OCI-LY3 (cell line): ENCODE measurements around the gene LYPD6.

Source experiments
- H2AFZ ChIP-seq: fragments of 200-600, 300-600 bp; shearing (Covaris generic); 2 replicates; pipeline ENCODE4 v1.6.0; 2014; ENCODE audit warnings: antibody characterized with exemption, low read depth, low read length
- H3K27ac ChIP-seq: fragments of 200-600, 300-600 bp; sonication (generic); 2 replicates; pipeline ENCODE4 v1.5.1; 2014; ENCODE audit warnings: mild to moderate bottlenecking, low read length, moderate library complexity, mixed read lengths
- H3K27me3 ChIP-seq: fragments of 200-600, 300-600 bp; sonication (generic); 2 replicates; pipeline ENCODE4 v1.6.1; 2014; ENCODE audit warnings: low read depth, low read length, mixed read lengths
- H3K36me3 ChIP-seq: fragments of 200-600, 300-600 bp; sonication (generic); replicated peaks from 2 replicates; pipeline ENCODE3; 2014; ENCODE audit warnings: low read depth, low read length, mixed read lengths
- H3K4me1 ChIP-seq: fragments of 300-600, 200-600 bp; sonication (generic); 2 replicates; pipeline ENCODE4 v1.6.1; 2014; ENCODE audit warnings: low read length, mixed read lengths
- H3K4me2 ChIP-seq: fragments of 200-600, 300-600 bp; sonication (generic); 2 replicates; pipeline ENCODE4 v1.6.1; 2014; ENCODE audit warnings: low read length, mixed read lengths
- H3K4me3 ChIP-seq: fragments of 300-600, 200-600 bp; sonication (generic); 2 replicates; pipeline ENCODE4 v1.5.1; 2014; ENCODE audit warnings: antibody characterized with exemption, mild to moderate bottlenecking, low read length, moderate library complexity
- H3K79me2 ChIP-seq: fragments of 300-600, 200-600 bp; shearing (Covaris generic); 2 replicates; pipeline ENCODE4 v1.6.1; 2014; ENCODE audit warnings: mild to moderate bottlenecking, low read length, mixed read lengths
- H3K9ac ChIP-seq: fragments of 300-600, 200-600 bp; shearing (Covaris generic); 2 replicates; pipeline ENCODE4 v1.6.0; 2014; ENCODE audit warnings: mild to moderate bottlenecking, low read length, moderate library complexity
- H3K9me3 ChIP-seq: fragments of 200-600, 300-600 bp; shearing (Covaris generic); 2 replicates; pipeline ENCODE4 v1.6.1; 2014; ENCODE audit warnings: low read length, mixed read lengths; ENCODE audit not compliant: insufficient read depth
- H4K20me1 ChIP-seq: fragments of 200-600, 300-600 bp; sonication (generic); 2 replicates; pipeline ENCODE4 v1.6.1; 2016; ENCODE audit warnings: low read length, mixed read lengths; ENCODE audit not compliant: insufficient read depth
- EZH2phosphoT487 ChIP-seq: fragments of 200-600 bp; shearing (Covaris generic); IDR thresholded peaks from 2 replicates; pipeline ENCODE4 v1.6.1; 2018; ENCODE audit warnings: antibody characterized with exemption, mixed run types, low read depth
- TF ChIP-seq, protein P1 (sequence below): fragments of 200-600, 300-600 bp; sonication (generic); IDR thresholded peaks from 2 replicates; pipeline ENCODE4 v1.5.1; 2014; ENCODE audit warnings: antibody characterized with exemption, low read length, low read depth

The LYPD6 gene

DNA sequence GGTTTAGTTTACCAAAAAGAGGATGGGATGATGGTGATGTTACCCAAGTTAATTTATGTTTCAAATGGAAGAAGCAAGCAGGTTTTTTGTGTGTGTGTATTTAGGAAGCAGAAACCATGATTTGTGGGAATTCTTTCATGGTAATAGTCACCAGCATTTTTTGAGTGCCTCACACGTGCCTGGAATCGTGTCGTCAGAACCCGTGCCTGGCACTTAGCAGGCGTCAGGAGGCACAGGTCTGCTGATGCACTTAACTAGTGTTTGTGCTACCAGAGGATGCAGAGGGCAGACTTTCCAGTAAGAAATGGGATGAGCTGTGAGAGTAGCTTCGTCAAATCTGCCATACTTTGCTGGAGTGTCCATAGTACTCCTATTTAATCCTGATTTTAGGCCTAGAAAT lies 41.1 kb downstream of the LYPD6 start:
- TF ChIP-seq, protein P1, sequence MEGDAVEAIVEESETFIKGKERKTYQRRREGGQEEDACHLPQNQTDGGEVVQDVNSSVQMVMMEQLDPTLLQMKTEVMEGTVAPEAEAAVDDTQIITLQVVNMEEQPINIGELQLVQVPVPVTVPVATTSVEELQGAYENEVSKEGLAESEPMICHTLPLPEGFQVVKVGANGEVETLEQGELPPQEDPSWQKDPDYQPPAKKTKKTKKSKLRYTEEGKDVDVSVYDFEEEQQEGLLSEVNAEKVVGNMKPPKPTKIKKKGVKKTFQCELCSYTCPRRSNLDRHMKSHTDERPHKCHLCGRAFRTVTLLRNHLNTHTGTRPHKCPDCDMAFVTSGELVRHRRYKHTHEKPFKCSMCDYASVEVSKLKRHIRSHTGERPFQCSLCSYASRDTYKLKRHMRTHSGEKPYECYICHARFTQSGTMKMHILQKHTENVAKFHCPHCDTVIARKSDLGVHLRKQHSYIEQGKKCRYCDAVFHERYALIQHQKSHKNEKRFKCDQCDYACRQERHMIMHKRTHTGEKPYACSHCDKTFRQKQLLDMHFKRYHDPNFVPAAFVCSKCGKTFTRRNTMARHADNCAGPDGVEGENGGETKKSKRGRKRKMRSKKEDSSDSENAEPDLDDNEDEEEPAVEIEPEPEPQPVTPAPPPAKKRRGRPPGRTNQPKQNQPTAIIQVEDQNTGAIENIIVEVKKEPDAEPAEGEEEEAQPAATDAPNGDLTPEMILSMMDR: no peak
- TF ChIP-seq EZH2phosphoT487: no peak
- Histone ChIP-seq H3K9me3 (no peaks in the 10 kb centered on the region), H4K20me1 (no peaks in the 10 kb centered on the region), H3K4me3 (no peak overlapping the region), H3K79me2 (no peaks in the 10 kb centered on the region), H3K4me2 (no peak overlapping the region), H3K9ac (no peak overlapping the region), H2AFZ (no peak overlapping the region), H3K36me3 (no peaks in the 10 kb centered on the region), H3K27me3 (no peaks in the 10 kb centered on the region; the same call in 1 of the 2 replicates), H3K4me1 (no peaks in the 10 kb centered on the region), H3K27ac (no peak overlapping the region)

DNA sequence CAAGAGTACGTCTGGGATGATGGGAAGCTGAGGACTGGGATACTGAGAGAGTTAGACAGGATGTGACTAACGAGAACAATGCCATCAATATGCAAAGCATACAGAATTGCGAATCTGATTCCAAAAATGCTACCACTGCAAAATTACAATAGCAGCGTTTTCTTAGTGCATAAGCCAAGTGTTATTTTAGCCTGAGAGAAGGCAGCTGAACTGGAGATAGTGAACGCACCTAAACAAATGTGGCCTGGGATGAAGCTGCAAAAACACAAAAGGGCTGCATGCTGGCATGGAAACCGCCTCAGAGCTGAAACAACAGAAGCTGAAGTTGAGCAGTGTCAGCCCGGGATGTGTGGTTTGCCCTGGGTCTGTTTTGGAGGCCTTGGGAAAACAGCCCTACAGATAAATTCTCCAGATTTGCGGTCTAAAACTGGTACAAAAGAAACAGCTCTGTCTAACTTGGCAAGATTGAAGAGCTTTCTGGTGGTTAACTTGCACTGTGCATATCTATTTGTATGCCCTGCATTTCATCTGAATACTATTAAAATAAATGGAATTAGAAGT lies 45.5 kb downstream of the LYPD6 start:
- Histone ChIP-seq H2AFZ (no peak overlapping the region), H3K9me3 (no peaks in the 10 kb centered on the region), H3K4me3 (no peak overlapping the region), H3K27me3 (peaks cover 10% of the 10 kb centered on the region; the same call in 1 of the 2 replicates), H3K4me2 (no peak overlapping the region), H3K4me1 (no peaks in the 10 kb centered on the region), H3K9ac (no peak overlapping the region), H3K36me3 (no peaks in the 10 kb centered on the region), H3K27ac (no peak overlapping the region), H4K20me1 (no peaks in the 10 kb centered on the region), H3K79me2 (no peaks in the 10 kb centered on the region)
- TF ChIP-seq EZH2phosphoT487: no peak
- TF ChIP-seq, protein P1: no peak

DNA sequence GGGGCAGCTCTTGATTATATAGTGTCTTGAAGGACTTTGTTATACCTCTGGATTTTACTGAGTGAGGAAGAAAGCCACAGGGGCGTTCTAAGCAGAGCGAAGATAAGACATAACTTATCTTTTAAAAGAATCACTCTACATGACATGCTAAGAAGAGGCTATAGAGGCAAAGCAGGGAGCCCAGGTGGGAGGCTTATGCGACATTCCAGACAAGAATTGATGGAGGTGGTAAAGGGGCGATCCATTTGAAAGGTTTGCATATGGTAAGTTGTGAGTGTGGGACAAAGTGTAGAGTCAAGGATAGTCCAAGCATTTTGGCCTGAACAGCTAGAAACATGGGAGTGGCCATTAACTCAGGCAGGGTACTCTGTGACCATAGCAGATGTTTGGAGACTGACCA lies 49.8 kb downstream of the LYPD6 start:
- Histone ChIP-seq H3K4me1 (no peaks in the 10 kb centered on the region), H3K4me2 (no peak overlapping the region), H3K79me2 (no peaks in the 10 kb centered on the region), H4K20me1 (no peaks in the 10 kb centered on the region), H3K9ac (no peak overlapping the region), H3K36me3 (no peaks in the 10 kb centered on the region), H3K4me3 (no peak overlapping the region), H3K27me3 (peaks cover 17% of the 10 kb centered on the region; the same call in 1 of the 2 replicates), H2AFZ (no peak overlapping the region), H3K27ac (no peak overlapping the region), H3K9me3 (no peaks in the 10 kb centered on the region)
- no peak for TF ChIP-seq EZH2phosphoT487
- TF ChIP-seq, protein P1: no peak

DNA sequence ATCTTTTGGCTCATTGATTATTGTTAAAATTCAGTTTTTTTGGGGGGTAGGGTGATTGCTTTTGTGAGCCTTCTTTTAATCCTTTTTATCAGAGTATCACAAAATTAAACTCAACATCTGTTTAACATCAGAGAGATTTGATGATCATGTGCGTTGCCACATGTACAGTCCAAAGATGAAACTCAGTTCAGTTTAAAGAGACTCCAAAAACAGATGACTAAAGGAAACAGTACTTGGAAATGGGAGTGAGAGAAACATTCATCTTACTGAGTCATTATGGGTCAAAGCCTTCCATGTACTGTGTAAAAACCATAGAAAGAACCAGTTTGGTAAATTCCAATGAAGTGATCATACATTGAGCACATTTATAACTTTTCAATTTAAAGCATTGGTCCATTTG lies 53.0 kb downstream of the LYPD6 start:
- H3K27ac ChIP-seq: no peak overlapping the region
- no peaks in the 10 kb centered on the region for H3K79me2 ChIP-seq
- no peak overlapping the region for H2AFZ ChIP-seq
- H3K4me3 ChIP-seq: no peak overlapping the region
- H3K9me3 ChIP-seq: no peaks in the 10 kb centered on the region
- H3K36me3 ChIP-seq: no peaks in the 10 kb centered on the region
- no peaks in the 10 kb centered on the region for H3K4me1 ChIP-seq
- no peak overlapping the region for H3K4me2 ChIP-seq
- H3K27me3 ChIP-seq: peaks cover 17% of the 10 kb centered on the region; the same call in 1 of the 2 replicates
- H3K9ac ChIP-seq: no peak overlapping the region
- H4K20me1 ChIP-seq: no peaks in the 10 kb centered on the region
- no peak for TF ChIP-seq EZH2phosphoT487
- TF ChIP-seq, protein P1: no peak
